Smooth muscle cell (in vitro differentiated cells): Measurements from ENCODE around the gene MOV10L1. TPM values are rescaled to one million over a fixed set of nuclear protein-coding genes. Genes with fewer than 3 reads are reported as not detected.
A peak's percentile ranks its signal among the peaks of the same experiment; 100 is the strongest.

ENCODE experiments used
- DNase-seq: peaks from one replicate; lab custom pipeline; 2025; ENCODE audit not compliant: unreplicated experiment; lab: John Stamatoyannopoulos, UW
- H2AFZ ChIP-seq: fragments of 200-600 bp; sonication (generic); 2 replicates; pipeline ENCODE4 v1.6.0; 2016; ENCODE audit warnings: antibody characterized with exemption, low read depth, mild to moderate bottlenecking
- H3F3A ChIP-seq: fragments of 200-600 bp; sonication (generic); 2 replicates; pipeline ENCODE4 v1.6.0; 2017; ENCODE audit warnings: antibody characterized with exemption, low read depth
- H3K27ac ChIP-seq: fragments of 200-600 bp; sonication (generic); 2 replicates; pipeline ENCODE4 v1.5.1; 2016; ENCODE audit warnings: low read depth, mild to moderate bottlenecking
- H3K27me3 ChIP-seq: fragments of 200-600 bp; sonication (generic); 2 replicates; pipeline ENCODE4 v1.6.1; 2016; ENCODE audit warnings: low read depth, mild to moderate bottlenecking
- H3K36me3 ChIP-seq: fragments of 200-600 bp; sonication (generic); 2 replicates; pipeline ENCODE4 v1.5.1; 2016; ENCODE audit warnings: low read depth
- H3K4me1 ChIP-seq: fragments of 200-600 bp; sonication (generic); 2 replicates; pipeline ENCODE4 v1.5.1; 2016; ENCODE audit warnings: low read depth
- H3K4me2 ChIP-seq: fragments of 200-600 bp; sonication (generic); 2 replicates; pipeline ENCODE4 v1.6.0; 2016; ENCODE audit warnings: mild to moderate bottlenecking
- H3K4me3 ChIP-seq: fragments of 200-600 bp; sonication (generic); 2 replicates; pipeline ENCODE4 v1.5.1; 2016; ENCODE audit warnings: mild to moderate bottlenecking
- H3K79me2 ChIP-seq: fragments of 200-600 bp; sonication (generic); 2 replicates; pipeline ENCODE4 v1.6.0; 2016; ENCODE audit warnings: low read depth, mild to moderate bottlenecking
- H3K9ac ChIP-seq: fragments of 200-600 bp; sonication (generic); 2 replicates; pipeline ENCODE4 v1.6.0; 2016; ENCODE audit warnings: low read depth
- H3K9me3 ChIP-seq: fragments of 200-600 bp; sonication (generic); replicated peaks from 2 replicates; pipeline ENCODE4 v1.5.1; 2016; ENCODE audit warnings: low read depth
- H4K20me1 ChIP-seq: fragments of 200-600 bp; sonication (generic); 2 replicates; pipeline ENCODE4 v1.6.0; 2016; ENCODE audit warnings: low read depth
- CTCF ChIP-seq: fragments of 200-600 bp; sonication (generic); IDR thresholded peaks from 2 replicates; pipeline ENCODE4 v1.5.1; 2017; ENCODE audit warnings: borderline replicate concordance, mild to moderate bottlenecking, antibody characterized with exemption; ENCODE audit not compliant: insufficient read depth, poor library complexity, severe bottlenecking
- WGBS: methylation state at CpG from one replicate; pipeline ENCODE4 v1.1.7; 2016; ENCODE audit warnings: low lambda C conversion rate; 5-methylcytosine and 5-hydroxymethylcytosine counted together
- polyA plus RNA-seq: library from polyadenylated mRNA; unstranded; fragments of >200 nt; fragmentation: Nextera tagmentation; extraction: Ambion mirVana; gene quantifications from 2 replicates; pipeline ENCODE4 v1.2.1, GENCODE V29; 2016
- total RNA-seq: library from RNA; depleted of rRNA; stranded (reverse); fragments of >200 nt; gene quantifications from 2 replicates; pipeline ENCODE4 v1.2.3, GENCODE V29; 2014

MOV10L1 gene
- total and polyA plus RNA-seq, 2 experiments from 2014 or later, result 0.10 to 0.85 TPM

GRCh38 chr22:50078761-50079160 lies 11.0 kb upstream of the MOV10L1 start:
- Histone ChIP-seq H3K36me3 (no peaks in the 10 kb centered on the region), H4K20me1 (no peaks in the 10 kb centered on the region), H3K9me3 (no peaks in the 10 kb centered on the region), H3K4me3 (no peak overlapping the region), H3K4me2 (peak overlapping the region; percentile 33), H2AFZ (no peak overlapping the region), H3K4me1 (no peaks in the 10 kb centered on the region), H3K27me3 (no peaks in the 10 kb centered on the region), H3F3A (no peaks in the 10 kb centered on the region), H3K79me2 (no peaks in the 10 kb centered on the region), H3K9ac (no peak overlapping the region), H3K27ac (no peak overlapping the region)
- WGBS, result 71% methylated on average over 9 of the region's 9 CpGs
- no peak for TF ChIP-seq CTCF
- no peak for DNase-seq

GRCh38 chr22:50080077-50080465 lies 9.7 kb upstream of the MOV10L1 start:
- H3K9ac ChIP-seq, result no peak overlapping the region
- peaks cover 5% of the 10 kb centered on the region for H3K4me1 ChIP-seq
- H4K20me1 ChIP-seq, result no peaks in the 10 kb centered on the region
- H3K27me3 ChIP-seq, result no peaks in the 10 kb centered on the region
- no peak overlapping the region for H2AFZ ChIP-seq
- whole genome bisulfite sequencing, result 89% methylated on average over 13 of the region's 13 CpGs
- H3K27ac ChIP-seq, result no peak overlapping the region
- no peaks in the 10 kb centered on the region for H3K36me3 ChIP-seq
- H3F3A ChIP-seq, result peaks cover 6% of the 10 kb centered on the region
- no peak overlapping the region for H3K4me3 ChIP-seq
- no peak overlapping the region for H3K4me2 ChIP-seq
- TF ChIP-seq CTCF, result no peak
- no peaks in the 10 kb centered on the region for H3K9me3 ChIP-seq
- H3K79me2 ChIP-seq, result no peaks in the 10 kb centered on the region
- DNase-seq, result no peak

- Histone ChIP-seq H3F3A (peaks cover 9% of the 10 kb centered on the region), H3K4me3 (no peak overlapping the region), H3K4me1 (peaks cover 8% of the 10 kb centered on the region), H3K79me2 (no peaks in the 10 kb centered on the region), H3K9me3 (no peaks in the 10 kb centered on the region), H4K20me1 (no peaks in the 10 kb centered on the region), H3K4me2 (no peak overlapping the region), H2AFZ (no peak overlapping the region), H3K27me3 (no peaks in the 10 kb centered on the region), H3K36me3 (no peaks in the 10 kb centered on the region), H3K27ac (no peak overlapping the region), H3K9ac (no peak overlapping the region)
- no peak for DNase-seq
- no peak for TF ChIP-seq CTCF
- WGBS, result 91% methylated on average over 21 of the region's 27 CpGs
These were observed 8.2 kb upstream of the MOV10L1 start for GRCh38 chr22:50081426-50082196.

- Histone ChIP-seq H3F3A (peaks cover 12% of the 10 kb centered on the region), H3K27me3 (no peaks in the 10 kb centered on the region), H2AFZ (no peak overlapping the region), H3K9me3 (no peaks in the 10 kb centered on the region), H3K79me2 (no peaks in the 10 kb centered on the region), H3K27ac (no peak overlapping the region), H3K4me1 (peaks cover 8% of the 10 kb centered on the region), H3K4me3 (no peak overlapping the region), H3K4me2 (no peak overlapping the region), H4K20me1 (no peaks in the 10 kb centered on the region), H3K36me3 (no peaks in the 10 kb centered on the region), H3K9ac (no peak overlapping the region)
- no peak for DNase-seq
- WGBS, result 96% methylated on average over 9 of the region's 18 CpGs
- TF ChIP-seq CTCF, result no peak
These were observed 7.5 kb upstream of the MOV10L1 start for GRCh38 chr22:50082197-50082715.
